GM18505 (cell line): ENCODE measurements around the gene LDLRAD3.

ENCODE experiments used
- ATAC-seq: cut with Tn5 transposase; IDR thresholded peaks from one replicate; pipeline ENCODE4 v1.9.1; 2021; ENCODE audit not compliant: unreplicated experiment
- POLR2A ChIP-seq: IDR thresholded peaks from 4 replicates; pipeline ENCODE4 v1.6.1; 2011; ENCODE audit warnings: borderline replicate concordance; ENCODE audit not compliant: insufficient read depth, insufficient read length; ENCODE audit errors: extremely low read depth

LDLRAD3 gene

GRCh38 chr11:36119300-36119699, 175.4 kb downstream of the LDLRAD3 start:
- ATAC-seq, result no peak
- TF ChIP-seq POLR2A, result no peak

DNA sequence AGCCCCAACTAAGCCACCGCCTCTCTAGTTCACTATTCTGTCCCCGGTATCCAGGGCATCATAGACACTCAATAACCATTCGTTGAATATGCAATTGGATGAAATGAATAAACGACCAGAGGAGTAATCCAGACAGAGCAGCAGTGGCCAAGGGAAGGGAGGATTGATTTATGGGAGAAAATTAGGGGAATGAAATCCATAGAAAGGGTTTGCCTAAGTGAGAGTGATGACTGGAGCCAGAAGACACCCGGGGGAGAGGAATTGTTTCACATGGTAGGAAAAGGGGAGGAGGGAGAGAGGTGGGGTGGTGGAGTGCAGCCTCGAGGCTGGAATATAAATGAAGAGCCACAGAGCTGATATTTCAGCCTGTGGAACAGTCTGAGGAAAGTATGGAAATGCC, 177.2 kb downstream of the LDLRAD3 start:
- no peak for TF ChIP-seq POLR2A
- no peak for ATAC-seq

GRCh38 chr11:36122671-36123070, 178.8 kb downstream of the LDLRAD3 start:
- no peak for TF ChIP-seq POLR2A
- ATAC-seq, result no peak

GRCh38 chr11:36123336-36124101, 179.7 kb downstream of the LDLRAD3 start:
- no peak for ATAC-seq
- TF ChIP-seq POLR2A, result no peak

GRCh38 chr11:36126678-36127077, 182.8 kb downstream of the LDLRAD3 start:
- TF ChIP-seq POLR2A, result no peak
- no peak for ATAC-seq

- no peak for TF ChIP-seq POLR2A
- no peak for ATAC-seq
Measured at GRCh38 chr11:36127550-36127949, 183.7 kb downstream of the LDLRAD3 start.

DNA sequence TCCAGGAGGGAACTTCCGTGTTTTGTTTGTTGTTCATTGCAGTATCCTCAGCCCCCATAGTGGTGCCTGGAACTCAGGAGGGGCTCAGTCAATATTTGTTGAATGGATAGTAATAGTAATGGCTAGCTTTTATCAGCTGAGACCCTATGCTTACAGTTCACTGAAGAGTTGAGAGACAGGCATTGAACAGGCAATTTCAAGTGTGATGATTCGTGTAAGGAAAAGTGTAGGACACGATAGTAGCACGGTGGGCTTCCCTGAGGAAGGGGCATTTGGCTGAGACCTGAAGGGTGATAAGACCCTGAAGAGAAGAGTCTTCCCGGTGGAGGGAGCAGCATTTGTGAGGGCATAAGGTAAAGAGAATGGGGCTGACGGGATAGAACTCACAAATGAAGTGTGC, 186.1 kb downstream of the LDLRAD3 start:
- no peak for TF ChIP-seq POLR2A
- ATAC-seq, result no peak

GRCh38 chr11:36130401-36130800, 186.5 kb downstream of the LDLRAD3 start:
- no peak for TF ChIP-seq POLR2A
- no peak for ATAC-seq

- no peak for TF ChIP-seq POLR2A
- ATAC-seq, result no peak
Measured at GRCh38 chr11:36131721-36132397, 188.0 kb downstream of the LDLRAD3 start.

DNA sequence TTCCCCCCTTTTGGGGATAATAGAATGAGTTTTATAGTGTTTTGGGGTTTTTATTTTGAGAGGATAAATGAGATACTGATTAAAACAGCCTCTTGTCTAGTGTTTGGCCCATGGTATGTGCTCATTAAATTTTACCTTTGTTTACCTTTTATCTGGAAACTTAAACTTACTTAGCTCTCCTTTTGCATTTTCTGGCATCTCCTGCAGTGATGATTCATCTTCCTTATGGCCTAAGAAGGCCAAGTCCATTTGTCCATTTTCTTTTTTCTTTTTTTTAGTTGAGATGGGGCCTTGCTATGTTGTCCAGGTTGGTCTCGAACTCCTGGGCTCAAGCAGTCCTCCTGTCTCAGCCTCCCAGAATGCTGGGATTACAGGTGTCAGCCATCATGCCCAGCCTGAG, 189.1 kb downstream of the LDLRAD3 start:
- TF ChIP-seq POLR2A, result no peak
- ATAC-seq, result no peak

- no peak for ATAC-seq
Measured at GRCh38 chr11:36135076-36135475, 191.2 kb downstream of the LDLRAD3 start.

DNA sequence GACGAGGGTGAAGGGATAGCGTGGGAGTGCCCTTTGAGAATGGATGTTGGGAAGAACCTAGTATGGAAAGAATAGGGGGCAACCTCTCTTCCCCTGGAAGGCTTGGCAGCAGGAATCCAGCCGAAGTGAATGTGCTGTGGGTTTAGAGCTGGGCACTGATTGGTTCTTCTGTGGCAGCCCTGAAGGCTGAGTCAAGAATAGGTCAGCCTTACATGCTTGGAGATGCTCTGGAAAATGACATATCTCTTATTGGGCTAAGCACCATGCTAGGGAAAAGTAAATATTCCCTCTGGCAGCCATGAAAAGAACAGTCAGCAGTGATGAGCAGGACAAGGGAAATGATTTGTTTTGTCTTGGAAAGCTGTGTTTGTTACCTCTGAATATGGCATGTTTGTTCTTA, 195.9 kb downstream of the LDLRAD3 start:
- no peak for TF ChIP-seq POLR2A
- no peak for ATAC-seq

More at GRCh38 chr11:36135076-36135475, 191.2 kb downstream of the LDLRAD3 start:
- no peak for TF ChIP-seq POLR2A

DNA sequence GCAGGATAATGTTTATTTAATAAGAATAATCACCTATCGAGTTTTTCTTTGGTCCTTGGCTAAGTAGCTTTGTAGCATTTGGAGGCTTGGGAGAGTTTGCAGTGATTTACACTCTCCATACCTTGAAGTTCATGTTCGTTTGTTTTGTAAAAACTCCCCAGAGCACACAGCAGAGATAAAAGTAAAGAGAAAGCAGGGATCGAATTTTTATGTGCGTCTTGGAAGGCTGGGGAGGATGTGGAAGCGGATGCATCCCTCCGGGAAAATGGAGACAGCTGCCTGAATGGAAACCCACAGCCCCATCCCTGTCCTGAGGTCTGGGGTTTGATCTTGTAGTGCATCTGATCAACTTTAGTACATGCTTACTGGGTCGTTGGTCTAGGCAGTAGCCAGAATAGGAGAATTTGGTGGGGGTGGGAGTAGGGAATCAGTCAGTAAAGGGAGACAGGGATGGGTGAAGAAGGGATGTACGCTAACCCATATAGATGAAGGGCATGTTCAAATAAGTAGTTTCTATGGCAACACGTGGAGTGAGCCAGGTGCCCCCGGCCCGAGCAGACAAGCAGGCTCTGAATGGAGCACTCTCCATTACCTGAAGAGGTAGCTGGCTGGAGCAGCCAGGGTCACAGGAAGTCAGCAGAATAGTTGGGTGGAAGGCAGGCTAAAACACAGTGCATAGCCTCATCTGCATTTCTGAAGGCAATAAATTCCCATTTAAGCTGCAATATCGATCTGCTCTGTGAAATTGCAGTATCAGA, 197.5 kb downstream of the LDLRAD3 start:
- no peak for TF ChIP-seq POLR2A
- no peak for ATAC-seq

DNA sequence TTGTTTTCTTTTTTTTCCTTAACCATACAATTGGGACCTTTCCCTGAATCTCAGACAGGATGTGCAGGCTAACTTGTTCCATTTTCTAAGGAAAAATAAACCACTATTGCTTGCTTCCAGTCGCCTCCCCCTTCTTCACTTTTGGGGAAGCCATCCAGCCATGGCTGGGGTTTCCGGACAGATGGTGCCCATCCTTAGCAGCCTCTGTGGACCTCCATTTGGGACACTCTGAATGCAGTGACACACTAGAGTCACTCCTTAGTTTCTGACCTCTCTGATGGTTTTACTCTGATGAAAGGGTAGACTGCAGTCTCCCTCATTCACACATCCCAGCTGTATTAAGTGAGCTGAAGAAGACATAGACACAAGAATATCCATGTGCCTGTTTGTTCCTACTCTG, 198.1 kb downstream of the LDLRAD3 start:
- TF ChIP-seq POLR2A, result no peak
- ATAC-seq, result no peak

DNA sequence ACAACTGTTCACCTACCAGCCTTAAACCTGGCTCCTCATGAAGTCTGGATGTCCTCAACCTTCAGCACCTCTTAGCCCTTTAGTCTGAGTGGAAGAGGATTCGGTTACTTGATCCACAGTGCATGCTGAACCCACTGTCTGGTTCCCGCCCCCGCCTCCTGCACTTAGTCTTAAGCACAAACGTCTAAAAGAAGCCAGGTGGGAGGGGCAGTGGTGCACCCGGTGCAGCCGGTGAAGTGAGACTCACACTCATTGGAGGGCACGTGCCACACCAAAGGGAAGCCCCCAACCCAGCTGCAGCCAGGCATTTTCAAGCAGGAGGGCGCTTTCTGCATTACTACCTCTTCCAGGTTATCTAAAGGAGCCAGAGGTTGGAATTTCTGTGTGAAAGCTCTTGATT, 198.6 kb downstream of the LDLRAD3 start:
- no peak for ATAC-seq
- TF ChIP-seq POLR2A, result no peak

GRCh38 chr11:36142879-36143278, 199.0 kb downstream of the LDLRAD3 start:
- no peak for ATAC-seq
- no peak for TF ChIP-seq POLR2A
